DND-41 (cell line): ENCODE measurements around the gene SLC7A1.

Source experiments
- ATAC-seq: fragments of 200-7000 bp; cut with Tn5 transposase; 3 replicates; pipeline ENCODE4 v1.9.1; 2021; ENCODE audit warnings: low read depth; ENCODE audit not compliant: insufficient read depth
- DNase-seq: peaks from one replicate; pipeline ENCODE4 v3.0.0-alpha.2; 2020
- H2AFZ ChIP-seq: 2 replicates; pipeline ENCODE4 v1.6.0; 2012; ENCODE audit warnings: low read depth, low read length
- H3K27ac ChIP-seq: 2 replicates; pipeline ENCODE4 v1.5.1; 2012; ENCODE audit warnings: low read length, inconsistent platforms
- H3K27me3 ChIP-seq: fragments of 200-600 bp; sonication (generic); 2 replicates; pipeline ENCODE4 v1.6.0; 2012; ENCODE audit warnings: low read length, mild to moderate bottlenecking, inconsistent platforms; ENCODE audit not compliant: insufficient read depth, poor library complexity
- H3K36me3 ChIP-seq: 2 replicates; pipeline ENCODE4 v1.5.1; 2012; ENCODE audit warnings: low read length, inconsistent platforms; ENCODE audit not compliant: insufficient read depth
- H3K4me1 ChIP-seq: 2 replicates; pipeline ENCODE4 v1.5.1; 2012; ENCODE audit warnings: mild to moderate bottlenecking, low read length; ENCODE audit not compliant: insufficient read depth
- H3K4me2 ChIP-seq: 2 replicates; pipeline ENCODE4 v1.6.0; 2012; ENCODE audit warnings: mild to moderate bottlenecking, moderate library complexity, low read length, inconsistent platforms; ENCODE audit not compliant: insufficient read depth
- H3K4me3 ChIP-seq, 2 experiments: fragments of 200-600 bp in 1 of 2; shearing (Covaris generic) in 1 of 2; 2 replicates each; pipeline ENCODE4 v1.5.1; 2012 to 2016; ENCODE audit warnings: inconsistent platforms in 2 of 2, low read length in 2 of 2, mild to moderate bottlenecking in 2 of 2, low read depth in 1 of 2, moderate library complexity in 1 of 2
- H3K79me2 ChIP-seq: 2 replicates; pipeline ENCODE4 v1.6.0; 2012; ENCODE audit warnings: low read length, inconsistent platforms; ENCODE audit not compliant: insufficient read depth
- H3K9ac ChIP-seq: 2 replicates; pipeline ENCODE4 v1.6.0; 2012; ENCODE audit warnings: low read depth, mild to moderate bottlenecking, inconsistent platforms, low read length, moderate library complexity
- H3K9me3 ChIP-seq: 2 replicates; pipeline ENCODE4 v1.5.1; 2012; ENCODE audit warnings: low read length, moderate library complexity, mild to moderate bottlenecking, inconsistent platforms; ENCODE audit not compliant: insufficient read depth, severe bottlenecking
- H4K20me1 ChIP-seq: 2 replicates; pipeline ENCODE4 v1.6.0; 2012; ENCODE audit warnings: low read length; ENCODE audit not compliant: insufficient read depth
- EZH2 ChIP-seq: IDR thresholded peaks from 3 replicates; pipeline ENCODE4 v1.6.1; 2012; ENCODE audit warnings: borderline replicate concordance, low read depth, mild to moderate bottlenecking, moderate library complexity, low read length, inconsistent platforms; ENCODE audit not compliant: severe bottlenecking
- TF ChIP-seq, protein P1 (sequence below): IDR thresholded peaks from 2 replicates; pipeline ENCODE4 v1.5.1; 2012; ENCODE audit warnings: borderline replicate concordance, low read length, moderate library complexity, mild to moderate bottlenecking; ENCODE audit not compliant: poor library complexity, severe bottlenecking; ENCODE audit errors: extremely low read depth

Gene SLC7A1

GRCh38 chr13:29545988-29546387, 49.5 kb downstream of the SLC7A1 start:
- H3K36me3 ChIP-seq = peaks cover 80% of the 10 kb centered on the region

GRCh38 chr13:29543230-29544215, 52.0 kb downstream of the SLC7A1 start:
- ATAC-seq = peak; percentile 49
- no peaks in the 10 kb centered on the region for H3K9me3 ChIP-seq
- no peaks in the 10 kb centered on the region for H3K27me3 ChIP-seq
- peaks cover 85% of the 10 kb centered on the region for H4K20me1 ChIP-seq
- H3K4me2 ChIP-seq = no peak overlapping the region
- H3K27ac ChIP-seq = no peak overlapping the region
- H3K79me2 ChIP-seq = peaks cover 98% of the 10 kb centered on the region
- no peaks in the 10 kb centered on the region for H3K4me1 ChIP-seq
- no peak for TF ChIP-seq EZH2
- TF ChIP-seq, protein P1, sequence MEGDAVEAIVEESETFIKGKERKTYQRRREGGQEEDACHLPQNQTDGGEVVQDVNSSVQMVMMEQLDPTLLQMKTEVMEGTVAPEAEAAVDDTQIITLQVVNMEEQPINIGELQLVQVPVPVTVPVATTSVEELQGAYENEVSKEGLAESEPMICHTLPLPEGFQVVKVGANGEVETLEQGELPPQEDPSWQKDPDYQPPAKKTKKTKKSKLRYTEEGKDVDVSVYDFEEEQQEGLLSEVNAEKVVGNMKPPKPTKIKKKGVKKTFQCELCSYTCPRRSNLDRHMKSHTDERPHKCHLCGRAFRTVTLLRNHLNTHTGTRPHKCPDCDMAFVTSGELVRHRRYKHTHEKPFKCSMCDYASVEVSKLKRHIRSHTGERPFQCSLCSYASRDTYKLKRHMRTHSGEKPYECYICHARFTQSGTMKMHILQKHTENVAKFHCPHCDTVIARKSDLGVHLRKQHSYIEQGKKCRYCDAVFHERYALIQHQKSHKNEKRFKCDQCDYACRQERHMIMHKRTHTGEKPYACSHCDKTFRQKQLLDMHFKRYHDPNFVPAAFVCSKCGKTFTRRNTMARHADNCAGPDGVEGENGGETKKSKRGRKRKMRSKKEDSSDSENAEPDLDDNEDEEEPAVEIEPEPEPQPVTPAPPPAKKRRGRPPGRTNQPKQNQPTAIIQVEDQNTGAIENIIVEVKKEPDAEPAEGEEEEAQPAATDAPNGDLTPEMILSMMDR = peak; percentile 15
- no peak overlapping the region for H3K9ac ChIP-seq
- H2AFZ ChIP-seq = no peak overlapping the region
- peaks cover 80% of the 10 kb centered on the region for H3K36me3 ChIP-seq
- DNase-seq = peak; percentile 19
- H3K4me3 ChIP-seq = no peak overlapping the region

More at GRCh38 chr13:29545988-29546387, 49.5 kb downstream of the SLC7A1 start:
- H3K9me3 ChIP-seq = no peaks in the 10 kb centered on the region
- no peak overlapping the region for H3K9ac ChIP-seq
- H2AFZ ChIP-seq = no peak overlapping the region
- DNase-seq (no peak), ATAC-seq (no peak)
- H3K4me2 ChIP-seq = no peak overlapping the region
- H3K4me1 ChIP-seq = no peaks in the 10 kb centered on the region
- peaks cover 98% of the 10 kb centered on the region for H3K79me2 ChIP-seq
- TF ChIP-seq, protein P1 = no peak
- TF ChIP-seq EZH2 = no peak
- peaks cover 84% of the 10 kb centered on the region for H4K20me1 ChIP-seq
- no peak overlapping the region for H3K27ac ChIP-seq
- no peak overlapping the region for H3K4me3 ChIP-seq
- H3K27me3 ChIP-seq = no peaks in the 10 kb centered on the region

DNA sequence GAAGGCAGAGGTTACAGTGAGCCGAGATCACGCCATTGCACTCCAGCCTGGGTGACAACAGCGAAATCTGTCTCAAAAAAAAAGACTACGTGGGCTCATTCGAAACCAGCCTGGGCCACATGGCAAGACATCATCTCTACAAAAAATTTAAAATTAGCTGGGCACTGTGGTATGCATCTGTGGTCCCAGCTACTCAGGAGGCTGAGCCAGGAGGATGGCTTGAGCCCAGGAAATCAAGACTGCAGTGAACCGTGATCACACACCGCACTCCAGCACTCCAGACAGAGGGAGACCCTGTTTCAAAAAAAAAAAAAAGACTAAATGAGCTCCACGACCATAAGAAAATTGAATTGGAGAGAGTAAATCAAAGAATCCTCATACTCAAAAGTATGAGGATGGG, 53.1 kb downstream of the SLC7A1 start:
- Histone ChIP-seq H3K27ac (no peak overlapping the region), H3K4me1 (no peaks in the 10 kb centered on the region), H4K20me1 (peaks cover 87% of the 10 kb centered on the region), H3K4me2 (no peak overlapping the region), H3K27me3 (no peaks in the 10 kb centered on the region), H3K4me3 (no peak overlapping the region), H3K36me3 (peaks cover 81% of the 10 kb centered on the region), H3K9me3 (no peaks in the 10 kb centered on the region), H3K79me2 (peaks cover 98% of the 10 kb centered on the region), H2AFZ (no peak overlapping the region), H3K9ac (no peak overlapping the region)
- DNase-seq (no peak), ATAC-seq (no peak)
- TF ChIP-seq, protein P1 = no peak
- no peak for TF ChIP-seq EZH2
